Measurements from ENCODE around the gene TRPV3. TPM values are rescaled to one million over a fixed set of nuclear protein-coding genes. Genes with fewer than 3 reads are reported as not detected.

Gene TRPV3
- total RNA-seq, 1 experiment from 2014 or later, result 4.4 TPM

- intact Hi-C loops (cut with micrococcal nuclease), result no loop called here
These were observed 54.3 kb downstream of the TRPV3 start for GRCh38 chr17:3503285-3503684.

GRCh38 chr17:3502466-3502865 lies 55.1 kb downstream of the TRPV3 start:
- ChIA-PET POLR2A (no interaction called here), CTCF (no interaction called here)
- Mint-ChIP-seq H3K4me3 (ENCODE audit: unreplicated experiment) (no peak overlapping the region), H3K27me3 (ENCODE audit: insufficient read depth, unreplicated experiment) (peaks cover 16% of the 10 kb centered on the region), H3K9me3 (ENCODE audit: unreplicated experiment) (peaks cover 9% of the 10 kb centered on the region), H3K27ac (ENCODE audit: low read depth, unreplicated experiment) (no peak overlapping the region), H3K4me1 (ENCODE audit: insufficient read depth, unreplicated experiment) (no peaks in the 10 kb centered on the region), H3K36me3 (ENCODE audit: insufficient read depth, unreplicated experiment) (no peaks in the 10 kb centered on the region)
- intact Hi-C loops (cut with micrococcal nuclease), result no loop called here
- BruUV-seq (replicated peaks), result no TSS peak
- DNase-seq (ENCODE audit: unreplicated experiment), result no peak
- no peak for TF ChIP-seq CTCF (IDR thresholded peaks at IDR 0.05; ENCODE audit: unreplicated experiment)

More at GRCh38 chr17:3503285-3503684, 54.3 kb downstream of the TRPV3 start:
- no peak for TF ChIP-seq CTCF (IDR thresholded peaks at IDR 0.05; ENCODE audit: unreplicated experiment)
- no peak for DNase-seq (ENCODE audit: unreplicated experiment)
- CTCF ChIA-PET, result interaction anchor here (0.7 kb wide), 1 partner anchor 145 kb away, joined by 3 read pairs; no protein-coding TSS in a partner anchor
- POLR2A ChIA-PET, result no interaction called here
- BruUV-seq (replicated peaks), result no TSS peak
- Mint-ChIP-seq H3K9me3 (ENCODE audit: unreplicated experiment) (peaks cover 9% of the 10 kb centered on the region), H3K36me3 (ENCODE audit: insufficient read depth, unreplicated experiment) (no peaks in the 10 kb centered on the region), H3K27me3 (ENCODE audit: insufficient read depth, unreplicated experiment) (peaks cover 16% of the 10 kb centered on the region), H3K27ac (ENCODE audit: low read depth, unreplicated experiment) (no peak overlapping the region), H3K4me3 (ENCODE audit: unreplicated experiment) (no peak overlapping the region), H3K4me1 (ENCODE audit: insufficient read depth, unreplicated experiment) (no peaks in the 10 kb centered on the region)

- TF ChIP-seq CTCF (IDR thresholded peaks at IDR 0.05; ENCODE audit: unreplicated experiment), result no peak
- H3K27ac Mint-ChIP-seq (ENCODE audit: low read depth, unreplicated experiment), result no peak overlapping the region
These were observed 56.3 kb downstream of the TRPV3 start for GRCh38 chr17:3501344-3501743.

GRCh38 chr17:3497101-3497500 lies 60.5 kb downstream of the TRPV3 start:
- Mint-ChIP-seq H3K9me3 (ENCODE audit: unreplicated experiment) (peaks cover 9% of the 10 kb centered on the region), H3K4me3 (ENCODE audit: unreplicated experiment) (no peak overlapping the region), H3K27ac (ENCODE audit: low read depth, unreplicated experiment) (no peak overlapping the region), H3K4me1 (ENCODE audit: insufficient read depth, unreplicated experiment) (no peaks in the 10 kb centered on the region), H3K27me3 (ENCODE audit: insufficient read depth, unreplicated experiment) (no peaks in the 10 kb centered on the region), H3K36me3 (ENCODE audit: insufficient read depth, unreplicated experiment) (no peaks in the 10 kb centered on the region)
- ChIA-PET POLR2A (no interaction called here), CTCF (no interaction called here)
- no TSS peak for BruUV-seq (replicated peaks)
- no peak for TF ChIP-seq CTCF (IDR thresholded peaks at IDR 0.05; ENCODE audit: unreplicated experiment)
- intact Hi-C loops (cut with micrococcal nuclease), result no loop called here
- DNase-seq (ENCODE audit: unreplicated experiment), result no peak

More at GRCh38 chr17:3501344-3501743, 56.3 kb downstream of the TRPV3 start:
- no peaks in the 10 kb centered on the region for H3K4me1 Mint-ChIP-seq (ENCODE audit: insufficient read depth, unreplicated experiment)
- ChIA-PET POLR2A (interaction anchor here (1.2 kb wide), 1 partner anchor 12 kb away, joined by 3 read pairs; no protein-coding TSS in a partner anchor), CTCF (no interaction called here)
- H3K4me3 Mint-ChIP-seq (ENCODE audit: unreplicated experiment), result no peak overlapping the region
- H3K9me3 Mint-ChIP-seq (ENCODE audit: unreplicated experiment), result peaks cover 9% of the 10 kb centered on the region
- DNase-seq (ENCODE audit: unreplicated experiment), result no peak
- peaks cover 16% of the 10 kb centered on the region for H3K27me3 Mint-ChIP-seq (ENCODE audit: insufficient read depth, unreplicated experiment)
- no peaks in the 10 kb centered on the region for H3K36me3 Mint-ChIP-seq (ENCODE audit: insufficient read depth, unreplicated experiment)
- BruUV-seq (replicated peaks), result no TSS peak
- intact Hi-C loops (cut with micrococcal nuclease), result no loop called here
